Stimulated activated CD8-positive, alpha-beta memory T cell treated with anti-CD3 and anti-CD28 coated beads, Interleukin-7, amount 100 ng/mL, for 4 hours (primary cell): ENCODE measurements around the gene TNS3.
"Not testable (repeated sequence)": the region's sequence is repeated elsewhere in the genome, so short reads cannot be mapped to it uniquely, and the experiment has no call there.

Source experiments
- DNase-seq, 2 donors: peaks; one replicate each; pipeline ENCODE4 v3.0.0-alpha.2; 2020; ENCODE audit warnings: low read depth in 2 of 2

Gene TNS3

DNA sequence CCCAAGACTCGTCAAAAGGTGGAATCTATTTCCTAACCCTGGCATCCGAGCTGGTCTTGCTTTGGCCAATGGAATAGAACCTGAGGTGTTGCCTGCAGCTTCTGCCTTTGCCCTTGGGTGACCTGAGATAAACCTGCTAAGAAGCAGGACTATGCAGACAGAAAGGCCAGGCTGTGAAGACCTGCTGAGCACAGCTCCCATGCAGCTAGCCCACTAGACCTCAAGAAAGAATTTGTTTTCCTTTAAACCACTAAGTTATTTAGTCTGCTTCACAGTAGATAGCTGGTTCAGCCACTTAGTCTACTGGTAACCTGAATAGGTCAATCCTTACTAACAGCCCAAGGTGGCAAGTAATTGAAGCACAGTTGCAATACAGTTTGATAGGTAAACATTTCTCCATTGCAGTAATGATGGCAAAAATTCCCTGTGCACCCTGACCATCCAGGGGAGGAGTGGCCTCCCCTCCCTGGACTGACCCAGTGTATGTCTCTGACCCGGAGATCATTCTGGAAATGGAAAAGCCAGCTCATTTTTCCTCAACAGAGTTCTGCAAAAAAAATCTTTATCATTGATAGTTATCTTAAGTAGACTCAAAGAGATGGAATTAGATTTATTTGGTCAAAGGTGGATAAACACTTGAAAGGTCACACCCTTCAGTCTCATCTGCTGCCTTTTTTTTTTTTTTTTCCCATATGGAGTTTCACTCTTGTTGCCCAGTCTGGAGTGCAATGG, 20.0 kb downstream of the TNS3 start:
- DNase-seq, result no peak

DNA sequence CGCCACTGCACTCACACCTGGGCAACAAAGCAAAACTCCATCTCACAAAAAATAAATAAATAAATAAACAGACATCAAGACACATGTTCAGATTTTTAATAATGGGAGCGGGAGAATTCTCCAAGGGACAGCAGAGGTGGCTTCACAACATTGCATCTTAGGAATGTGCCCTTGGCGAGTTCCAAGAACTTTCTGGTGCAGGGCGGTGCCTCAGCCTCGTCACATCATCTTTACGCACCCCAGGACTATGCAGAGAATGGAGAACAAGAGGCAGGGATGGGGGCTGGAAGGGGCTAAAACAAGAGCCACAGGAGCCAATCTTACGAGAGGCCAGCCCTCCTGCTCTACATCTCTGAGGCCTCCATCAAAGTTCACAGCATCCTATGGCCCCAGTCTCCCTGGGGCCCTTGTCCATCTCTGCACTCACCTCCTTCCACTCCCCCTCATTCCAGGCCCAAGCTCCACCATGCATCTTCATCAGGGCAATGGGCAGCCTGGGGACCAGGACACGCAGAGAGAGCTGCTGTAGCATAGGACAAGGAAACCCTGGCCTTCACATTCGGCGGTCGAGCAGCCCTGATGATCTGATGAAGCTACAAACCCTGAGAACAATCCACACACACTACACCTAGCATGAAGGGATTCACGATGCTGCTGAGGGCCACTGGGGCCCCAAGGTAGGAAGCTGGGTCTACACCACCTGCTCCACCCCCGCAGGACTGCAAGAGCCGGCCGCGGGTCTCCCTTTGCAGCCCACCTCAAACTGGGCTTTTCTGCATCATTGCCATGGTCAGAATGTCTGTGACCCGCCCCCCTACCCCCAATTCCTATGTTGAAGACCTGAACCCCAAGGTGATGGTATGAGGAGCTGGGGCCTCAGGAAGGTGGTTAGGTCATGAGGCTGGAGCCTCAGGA, 22.3 kb downstream of the TNS3 start:
- no peak for DNase-seq

DNA sequence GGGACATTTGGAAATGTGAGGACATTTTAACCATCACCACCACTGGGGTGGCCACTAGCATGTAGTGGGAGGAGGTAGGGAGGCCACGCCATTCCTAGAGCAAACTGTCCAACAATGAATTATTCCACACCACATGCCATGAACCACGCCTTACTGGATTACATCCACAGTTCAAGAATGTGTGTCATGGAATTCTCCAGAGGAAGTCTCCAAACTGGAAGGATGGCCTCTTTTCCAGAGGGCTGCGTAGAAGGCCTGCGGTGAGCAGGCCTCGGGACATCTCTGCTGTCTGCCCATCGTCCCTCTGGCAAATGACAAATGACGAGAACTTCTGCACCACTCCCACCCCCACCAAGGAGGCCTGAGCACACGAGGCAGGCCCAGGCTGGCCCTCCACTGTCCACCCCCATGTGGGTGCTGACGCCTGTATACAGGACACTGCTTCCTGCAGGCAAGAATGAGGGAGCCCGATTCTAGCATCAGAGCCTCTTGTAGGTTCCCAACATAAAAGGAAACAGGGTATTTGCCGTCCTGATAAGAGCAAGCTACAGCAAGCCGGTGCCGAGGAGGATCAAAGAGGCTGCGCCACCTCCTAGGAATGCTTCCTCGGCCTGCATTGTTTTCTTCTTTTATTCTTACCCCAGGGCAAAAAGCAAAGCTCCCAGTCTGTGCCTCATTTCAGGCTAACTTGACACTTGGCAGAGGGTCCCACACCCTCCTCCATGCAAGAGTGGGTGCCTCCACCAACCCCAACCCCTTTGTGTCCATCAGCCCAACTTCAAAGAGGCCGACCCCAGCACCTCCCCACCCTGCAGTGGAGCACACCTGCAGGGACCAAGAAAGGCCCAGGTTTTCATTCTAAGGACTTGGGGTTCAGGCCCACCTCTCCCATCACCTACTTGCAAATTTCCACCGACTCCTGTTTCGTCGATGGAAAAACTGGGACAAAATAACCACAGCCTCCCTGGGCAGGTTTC, 23.9 kb downstream of the TNS3 start:
- no peak for DNase-seq

DNA sequence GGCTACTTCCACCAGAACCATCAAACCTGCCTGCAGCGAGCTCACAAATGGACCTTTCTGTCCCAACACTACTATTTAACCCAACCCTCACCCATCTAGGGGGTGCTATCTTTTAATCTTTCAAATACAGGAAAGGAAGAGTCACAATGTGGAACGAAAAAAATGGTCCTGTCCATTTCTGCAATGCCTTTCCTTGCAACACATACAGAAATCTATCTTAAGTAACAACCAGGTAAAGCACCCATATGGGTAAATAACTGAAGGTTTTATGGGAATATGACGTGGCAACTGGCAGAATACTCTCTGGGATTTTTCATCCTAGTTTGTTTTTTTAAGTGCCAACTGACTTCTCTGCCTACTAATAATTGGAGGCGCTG, 24.6 kb downstream of the TNS3 start:
- DNase-seq, result no peak

DNA sequence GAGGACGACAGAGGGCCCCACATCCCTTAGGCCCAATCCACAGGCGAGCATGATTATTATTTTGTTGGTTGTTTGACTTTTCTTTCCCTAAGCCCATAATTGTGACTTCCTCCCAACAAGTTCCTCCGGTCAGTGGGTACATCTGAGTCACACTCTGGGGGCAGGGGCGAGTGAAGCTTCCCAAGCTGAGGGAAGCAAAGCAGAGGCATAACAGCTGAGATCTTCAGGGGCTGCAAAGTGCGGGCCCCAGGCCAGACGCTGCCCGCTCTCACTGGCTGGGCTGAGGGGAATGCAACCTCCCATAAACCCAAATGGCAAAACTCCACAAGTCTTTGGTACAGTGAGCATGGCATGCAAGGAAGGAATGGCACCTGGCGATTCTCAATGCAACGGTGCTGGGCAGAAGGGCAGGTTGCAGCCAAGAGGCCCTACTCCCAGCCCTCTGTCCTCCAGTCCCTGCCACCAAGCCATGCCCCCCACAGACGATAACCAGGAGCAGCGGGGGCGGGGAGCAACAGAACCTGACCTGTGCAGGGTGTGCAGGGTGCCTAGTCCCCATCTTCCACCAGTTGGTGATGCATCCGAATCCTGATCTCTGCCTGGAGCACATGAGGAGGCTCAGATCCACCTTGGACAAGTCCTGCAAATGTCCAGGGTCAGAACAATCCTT, 25.3 kb downstream of the TNS3 start:
- no peak for DNase-seq

DNA sequence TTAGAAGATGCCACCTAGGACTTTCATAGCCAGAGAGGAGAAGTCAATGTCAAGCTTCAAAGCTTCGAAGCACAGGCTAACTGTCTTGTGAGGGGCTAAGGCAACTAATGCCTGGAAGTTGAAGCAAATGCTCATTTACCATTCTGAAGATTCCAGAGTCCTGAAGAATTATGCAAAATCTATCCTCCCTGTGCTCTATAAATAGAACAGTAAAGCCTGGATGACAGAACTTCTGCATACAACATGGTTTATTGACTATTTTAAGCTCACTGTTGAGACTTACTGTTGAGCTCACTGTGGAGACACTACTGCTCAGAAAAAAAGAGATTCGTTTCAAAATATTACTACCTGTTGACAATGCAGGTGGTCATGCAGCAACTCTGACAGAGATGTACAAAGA, 28.6 kb downstream of the TNS3 start:
- DNase-seq, result no peak

DNA sequence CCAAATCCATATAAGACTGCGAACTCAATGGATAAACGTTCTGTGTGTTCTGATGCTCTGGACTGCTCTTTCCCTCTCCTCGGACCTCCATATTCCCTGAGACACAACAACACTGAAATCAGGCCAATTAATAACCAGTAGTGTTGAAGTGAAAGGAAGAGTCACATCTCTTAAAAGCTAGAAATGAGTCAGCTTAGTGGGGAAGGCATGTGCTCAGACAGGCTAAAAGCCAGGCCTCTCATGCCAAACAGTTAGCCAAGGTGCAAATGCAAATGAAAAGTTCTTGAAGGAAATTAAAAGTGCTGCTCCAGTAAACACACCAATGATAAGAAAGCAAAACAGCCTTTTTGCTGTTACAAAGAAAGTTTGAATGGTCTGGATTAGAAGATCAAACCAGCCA, 29.3 kb downstream of the TNS3 start:
- no peak for DNase-seq

DNA sequence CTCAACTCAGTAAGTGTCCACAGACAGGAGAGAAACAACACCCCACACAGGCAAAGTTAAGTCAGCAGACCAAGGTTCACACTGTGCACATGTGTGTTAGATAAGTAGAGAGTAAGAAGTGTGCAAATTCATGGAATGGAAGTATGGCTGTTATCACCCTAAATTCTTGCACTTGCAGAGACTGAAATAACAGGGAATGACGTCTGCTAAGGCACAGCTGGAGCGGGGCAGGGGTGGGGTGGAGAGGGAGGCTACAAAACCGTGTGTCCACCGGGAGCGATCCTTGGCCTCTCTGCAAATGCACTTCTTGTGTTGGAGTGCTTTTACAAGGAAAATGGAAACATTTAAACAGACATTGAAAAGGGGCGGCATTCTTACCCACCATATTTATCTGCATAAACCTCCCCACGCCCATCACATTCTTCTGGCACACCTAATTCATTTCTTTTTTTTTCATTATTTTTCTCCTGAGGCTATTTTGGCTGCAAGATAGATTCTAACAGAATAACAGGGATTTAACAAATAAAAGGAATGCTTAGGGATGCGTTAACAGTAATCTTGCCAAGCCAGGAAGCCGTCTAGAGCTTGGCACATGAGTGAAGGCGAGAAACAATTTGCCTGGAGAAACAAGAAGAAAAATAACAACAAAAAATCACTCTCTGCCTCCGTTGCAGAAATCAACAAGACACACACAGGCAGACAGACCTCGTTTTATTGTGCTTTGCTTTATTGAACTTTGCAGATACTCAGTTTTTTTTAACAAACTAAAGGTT, 30.1 kb downstream of the TNS3 start:
- no peak for DNase-seq

DNA sequence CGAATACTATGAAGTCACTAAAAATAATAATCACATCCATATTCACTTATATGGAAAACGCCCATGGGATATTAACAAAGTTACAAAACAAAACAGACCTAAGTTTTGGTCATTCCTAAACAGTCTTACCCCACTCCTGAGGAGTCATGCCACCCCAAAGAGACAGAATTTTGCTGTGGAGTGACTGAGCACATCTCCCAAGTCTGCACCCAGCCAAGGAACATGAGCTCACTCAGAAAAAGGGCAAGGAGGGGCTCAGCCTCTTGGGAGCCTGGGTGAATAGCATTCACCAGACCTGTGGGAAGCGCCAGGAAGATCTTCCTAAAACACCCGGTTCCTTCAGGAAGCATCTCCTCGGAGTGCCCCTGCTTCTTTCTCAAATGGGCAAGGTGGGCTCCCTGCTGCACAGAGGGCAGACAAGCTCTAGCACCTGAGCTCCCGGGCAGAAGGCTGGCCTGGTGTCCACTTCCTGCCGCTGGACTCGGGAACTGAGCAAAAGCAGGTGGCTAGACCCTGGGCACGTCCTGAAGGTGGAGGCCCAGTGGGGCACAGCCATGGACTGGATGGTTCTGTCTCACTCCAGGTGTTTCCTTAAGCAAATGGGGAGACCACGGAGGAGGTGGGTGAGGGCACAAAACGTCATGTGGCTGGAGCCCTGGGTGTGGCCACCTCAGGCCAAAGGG, 31.0 kb downstream of the TNS3 start:
- no peak for DNase-seq

DNA sequence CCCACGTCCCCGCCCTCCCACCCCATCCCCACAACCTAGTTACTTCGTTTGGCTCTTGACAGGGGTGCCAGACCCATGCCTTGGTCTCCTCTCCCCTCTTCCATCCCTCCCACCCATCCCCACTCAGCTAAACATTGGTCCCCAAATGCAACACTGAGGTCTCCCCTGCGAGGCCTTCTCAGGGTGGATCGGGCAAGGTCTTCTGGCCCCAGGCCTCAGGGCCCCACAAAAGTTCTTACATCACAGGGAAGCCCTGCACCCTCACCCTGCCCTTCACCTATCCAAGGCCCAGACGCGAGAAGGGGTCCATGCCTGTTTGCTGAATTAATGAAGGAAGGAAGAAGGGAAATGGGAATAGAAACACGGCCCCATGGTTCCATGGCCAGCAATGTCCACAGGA, 32.0 kb downstream of the TNS3 start:
- no peak for DNase-seq

DNA sequence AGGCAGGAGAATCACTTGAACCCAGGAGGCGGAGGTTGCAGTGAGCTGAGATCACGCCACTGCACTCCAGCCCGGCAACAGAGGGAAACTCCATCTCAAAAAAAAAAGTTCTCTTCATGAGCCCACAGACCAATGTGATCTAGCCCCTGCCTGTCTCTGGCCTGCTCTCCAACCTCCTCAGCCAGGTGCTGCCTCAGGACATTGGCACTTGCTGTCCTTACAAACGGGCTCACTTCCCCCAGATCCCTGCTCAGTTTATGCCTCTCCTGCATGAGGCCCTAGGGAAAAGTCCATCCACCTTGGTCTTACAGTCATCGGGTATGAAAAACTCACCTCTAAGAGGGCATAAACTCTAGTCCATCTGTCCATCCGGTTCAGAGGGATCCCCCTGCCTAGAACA, 32.5 kb downstream of the TNS3 start:
- no peak for DNase-seq

DNA sequence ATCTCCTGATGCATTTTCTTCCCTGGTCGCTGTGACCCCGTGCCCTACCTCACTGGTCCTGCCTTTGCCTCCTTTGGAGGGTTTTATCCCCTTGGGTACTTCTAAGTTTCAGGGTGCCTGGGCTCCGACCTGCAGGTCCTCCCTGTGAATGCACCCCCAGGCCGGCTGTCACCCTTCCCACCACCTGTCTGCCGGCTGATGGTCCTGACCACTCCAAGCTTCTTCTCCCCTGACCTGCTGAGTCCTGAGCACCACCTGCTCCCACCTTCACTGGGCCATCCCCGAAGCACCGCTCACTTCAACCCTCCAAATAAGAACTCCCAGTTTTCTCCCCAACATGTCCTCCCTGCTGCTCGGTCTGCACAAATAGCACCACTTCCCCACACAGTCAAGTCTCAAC, 33.4 kb downstream of the TNS3 start:
- no peak for DNase-seq

DNA sequence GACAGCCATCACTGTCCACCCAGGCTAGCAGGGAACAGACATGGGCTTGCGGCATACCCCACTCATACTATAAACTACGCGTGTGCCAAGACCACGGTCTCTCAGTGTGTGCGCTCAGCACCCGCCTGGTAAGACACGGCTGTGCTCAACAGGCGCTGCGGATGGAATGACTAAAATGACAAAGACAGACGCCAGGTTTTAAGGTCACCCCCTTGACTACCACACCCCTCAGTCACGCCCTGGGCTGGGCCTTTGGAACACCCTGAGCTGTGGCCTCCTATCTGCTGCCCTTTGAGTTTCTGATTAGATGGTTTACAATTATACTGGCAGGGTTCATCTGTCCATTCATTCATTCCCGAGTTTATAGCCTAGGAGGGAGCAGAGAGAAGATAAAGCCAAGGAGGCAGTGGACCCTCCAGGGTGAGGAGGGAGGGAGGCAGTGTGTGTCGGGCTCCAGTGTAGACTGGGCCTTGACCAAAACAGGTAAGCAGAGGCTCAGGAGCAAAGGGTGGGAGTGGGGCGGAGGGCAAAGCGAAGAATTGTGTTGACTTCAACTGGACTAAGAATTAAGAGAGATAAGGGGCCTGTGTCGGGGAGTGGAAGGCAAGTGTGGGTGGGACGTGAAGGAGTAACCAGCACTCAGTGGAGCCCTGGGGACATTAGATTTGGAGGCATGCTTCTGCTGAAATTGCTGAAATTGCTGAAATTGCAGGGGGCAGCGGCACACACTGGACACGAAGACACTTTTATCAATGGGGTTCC, 35.0 kb downstream of the TNS3 start:
- DNase-seq, result no peak

DNA sequence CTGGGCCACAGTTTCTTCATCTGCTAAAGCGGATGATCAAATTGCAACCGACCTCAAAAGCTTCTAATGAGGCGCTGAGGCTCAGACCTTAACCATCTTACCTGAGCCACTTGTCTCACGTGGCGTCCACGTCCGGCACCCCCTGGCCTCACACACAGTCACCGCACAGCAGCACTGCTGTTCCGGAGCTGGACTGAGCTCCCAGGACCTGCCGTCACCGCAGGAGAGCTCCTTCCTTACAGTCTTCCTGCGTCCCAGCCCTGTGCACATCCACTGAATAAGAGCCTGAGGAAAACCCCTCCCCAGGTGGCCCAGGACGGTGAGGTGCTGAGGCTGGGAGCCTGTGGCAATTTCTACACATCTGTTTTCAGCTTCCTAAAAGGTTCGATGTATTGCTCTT, 35.7 kb downstream of the TNS3 start:
- DNase-seq, result no peak

DNA sequence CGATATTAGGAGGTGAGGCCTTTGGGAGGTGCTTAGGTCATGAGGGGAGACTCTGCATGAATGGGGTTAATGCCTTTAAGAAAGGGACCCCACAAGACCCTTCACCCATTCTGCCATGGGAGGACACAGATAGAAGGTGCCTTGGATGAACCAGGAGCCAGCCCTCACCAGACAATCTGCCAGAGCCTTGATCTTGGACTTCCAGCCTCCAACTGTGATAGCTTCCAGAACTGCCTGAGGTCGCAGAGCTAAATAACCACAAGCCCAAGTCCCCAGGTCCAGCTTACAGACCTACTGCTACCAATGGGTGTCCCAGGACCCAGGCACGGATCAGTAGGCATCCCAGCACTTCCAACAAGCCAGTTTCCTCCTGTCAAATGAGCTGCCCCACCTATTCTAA, 37.5 kb downstream of the TNS3 start:
- no peak for DNase-seq

DNA sequence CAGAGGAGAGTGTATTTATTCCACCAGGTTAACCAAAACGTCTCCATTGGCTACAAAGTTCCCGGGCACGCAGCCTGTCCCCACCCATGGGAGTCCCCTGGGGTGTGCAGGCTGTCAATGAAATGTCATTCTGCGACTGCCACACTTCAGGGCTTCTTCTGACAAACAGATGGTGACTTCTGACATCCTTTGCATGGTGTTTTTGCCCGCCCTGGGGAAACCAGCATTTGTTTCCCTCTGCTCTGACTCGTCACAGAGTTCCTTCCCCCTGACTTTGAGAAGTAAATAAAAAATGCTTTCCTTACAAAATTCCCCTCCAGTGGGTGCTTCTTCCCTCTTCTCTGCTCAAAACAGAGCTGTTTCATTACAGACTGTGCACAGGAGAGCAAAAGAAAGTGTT, 38.2 kb downstream of the TNS3 start:
- no peak for DNase-seq

DNA sequence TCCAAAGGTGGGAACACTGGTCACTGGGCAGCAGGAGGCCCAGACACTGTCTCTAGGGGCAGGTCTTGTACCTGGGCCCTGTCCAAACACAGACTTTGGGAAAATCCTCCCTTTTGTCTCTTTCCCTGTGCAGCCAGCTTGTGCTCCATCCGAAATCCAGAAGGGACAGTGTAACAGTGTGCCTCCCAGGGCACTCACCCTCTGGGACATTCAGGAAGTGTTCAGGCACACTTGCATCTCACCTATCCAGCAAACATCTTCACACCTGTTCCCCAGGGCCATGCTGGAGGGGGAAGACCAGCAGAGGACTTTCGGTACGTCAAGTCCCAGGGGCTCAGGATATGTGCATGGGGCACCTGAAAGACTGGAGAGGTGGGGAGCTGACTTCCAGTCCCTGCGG, 38.9 kb downstream of the TNS3 start:
- no peak for DNase-seq

DNA sequence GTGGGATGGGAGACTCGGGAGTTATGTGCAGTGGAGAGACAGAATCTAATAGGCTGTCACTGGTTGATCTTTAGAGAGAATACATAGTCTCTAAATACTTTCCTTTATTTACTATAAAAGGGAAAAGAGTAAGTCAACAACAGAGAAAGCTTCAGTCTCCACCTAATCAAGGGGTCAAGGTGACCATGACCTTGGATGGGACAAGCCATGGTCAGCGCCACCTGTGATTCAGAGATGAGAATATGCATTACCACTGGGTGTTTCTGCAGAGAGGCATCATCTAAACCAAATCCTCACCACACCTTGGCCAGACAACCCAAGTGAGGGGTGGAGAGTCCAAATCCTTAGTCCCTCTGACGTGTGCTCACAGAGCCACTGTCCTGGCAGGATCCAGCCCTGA, 39.9 kb downstream of the TNS3 start:
- DNase-seq, result no peak

DNA sequence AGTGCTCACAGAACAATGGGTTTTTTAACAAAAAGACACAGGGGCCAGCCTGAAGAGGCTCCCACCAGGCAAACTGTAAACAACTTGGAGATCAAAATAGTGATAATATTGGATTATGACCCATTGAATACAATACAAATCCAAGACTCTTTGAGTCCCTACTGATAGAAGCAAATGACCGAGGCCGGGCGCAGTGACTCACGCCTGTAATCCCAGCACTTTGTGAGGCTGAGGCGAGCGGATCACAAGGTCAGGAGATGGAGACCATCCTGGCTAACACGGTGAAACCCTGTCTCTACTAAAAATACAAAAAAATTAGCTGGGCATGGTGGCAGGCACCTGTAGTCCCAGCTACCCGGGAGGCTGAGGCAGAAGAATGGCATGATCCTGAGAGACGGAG, 40.4 kb downstream of the TNS3 start:
- not testable (repeated sequence) for DNase-seq
